HG03565 (cell line): ENCODE data around the gene ASAP2.
"Not testable (repeated sequence)": the region's sequence is repeated elsewhere in the genome, so short reads cannot be mapped to it uniquely, and the experiment has no call there.

ENCODE experiments used
- ATAC-seq: cut with Tn5 transposase; IDR thresholded peaks from one replicate; pipeline ENCODE4 v1.9.1; 2021; ENCODE audit warnings: mild to moderate bottlenecking, moderate library complexity; ENCODE audit not compliant: unreplicated experiment

ASAP2 gene

GRCh38 chr2:9250091-9250490, 43.5 kb downstream of the ASAP2 start:
- ATAC-seq = no peak

GRCh38 chr2:9250498-9251153, 44.0 kb downstream of the ASAP2 start:
- ATAC-seq = no peak

GRCh38 chr2:9251154-9252001, 44.8 kb downstream of the ASAP2 start:
- no peak for ATAC-seq

GRCh38 chr2:9252002-9252357, 45.4 kb downstream of the ASAP2 start:
- ATAC-seq = no peak

- ATAC-seq = no peak
Observed at GRCh38 chr2:9255416-9255815, 48.8 kb downstream of the ASAP2 start.

- no peak for ATAC-seq
Observed at GRCh38 chr2:9256147-9256546, 49.5 kb downstream of the ASAP2 start.

GRCh38 chr2:9256570-9257043, 50.0 kb downstream of the ASAP2 start:
- no peak for ATAC-seq

GRCh38 chr2:9258501-9258900, 51.9 kb downstream of the ASAP2 start:
- ATAC-seq = no peak

- ATAC-seq = no peak
Observed at GRCh38 chr2:9258953-9259399, 52.4 kb downstream of the ASAP2 start.

GRCh38 chr2:9260464-9260918, 53.9 kb downstream of the ASAP2 start:
- no peak for ATAC-seq

- ATAC-seq = no peak
Observed at GRCh38 chr2:9261231-9261883, 54.7 kb downstream of the ASAP2 start.

- ATAC-seq = no peak
Observed at GRCh38 chr2:9262671-9263171, 56.1 kb downstream of the ASAP2 start.

- ATAC-seq = no peak
Observed at GRCh38 chr2:9263428-9263827, 56.8 kb downstream of the ASAP2 start.

- no peak for ATAC-seq
Observed at GRCh38 chr2:9264301-9264700, 57.7 kb downstream of the ASAP2 start.

GRCh38 chr2:9266711-9267110, 60.1 kb downstream of the ASAP2 start:
- ATAC-seq = no peak

GRCh38 chr2:9267286-9267685, 60.7 kb downstream of the ASAP2 start:
- not testable (repeated sequence) for ATAC-seq

GRCh38 chr2:9268301-9269080, 61.9 kb downstream of the ASAP2 start:
- no peak for ATAC-seq

- no peak for ATAC-seq
Observed at GRCh38 chr2:9269295-9269694, 62.7 kb downstream of the ASAP2 start.

- ATAC-seq = no peak
Observed at GRCh38 chr2:9269695-9270360, 63.2 kb downstream of the ASAP2 start.

- no peak for ATAC-seq
Observed at GRCh38 chr2:9271091-9271490, 64.5 kb downstream of the ASAP2 start.
